GM21825 (cell line): Measurements from ENCODE around the gene BPIFB4.
"Not testable (repeated sequence)": the region's sequence is repeated elsewhere in the genome, so short reads cannot be mapped to it uniquely, and the experiment has no call there.

ENCODE experiments used
- ATAC-seq: cut with Tn5 transposase; IDR thresholded peaks from one replicate; pipeline ENCODE4 v1.9.1; 2021; ENCODE audit warnings: mild to moderate bottlenecking, moderate library complexity; ENCODE audit not compliant: unreplicated experiment

BPIFB4 gene

DNA sequence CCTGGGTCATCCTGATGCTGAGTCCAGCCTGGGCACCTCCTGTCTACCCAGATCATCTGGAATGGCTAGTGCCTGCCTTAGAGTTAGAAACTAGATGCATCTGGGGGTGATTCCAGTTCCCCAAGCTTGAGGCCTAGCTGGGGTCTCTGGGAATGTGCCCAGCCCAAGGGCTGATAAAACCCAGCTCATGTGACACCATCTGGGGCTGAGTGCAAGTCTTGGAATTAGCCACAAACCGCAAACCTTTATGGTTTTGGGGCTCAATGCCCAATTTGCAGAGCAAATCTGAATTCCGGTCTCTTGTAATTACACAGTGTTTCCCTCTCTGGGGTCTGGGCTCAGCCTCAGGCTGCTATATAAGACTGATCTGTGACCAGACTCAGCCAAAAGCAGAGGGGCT is at the start of gene BPIFB4:
TSS of gene BPIFB4 (plus strand) at position 385 of the 400 bp plus-strand sequence. CDS start 1,884 bp downstream, outside the sequence.
- ATAC-seq: no peak

DNA sequence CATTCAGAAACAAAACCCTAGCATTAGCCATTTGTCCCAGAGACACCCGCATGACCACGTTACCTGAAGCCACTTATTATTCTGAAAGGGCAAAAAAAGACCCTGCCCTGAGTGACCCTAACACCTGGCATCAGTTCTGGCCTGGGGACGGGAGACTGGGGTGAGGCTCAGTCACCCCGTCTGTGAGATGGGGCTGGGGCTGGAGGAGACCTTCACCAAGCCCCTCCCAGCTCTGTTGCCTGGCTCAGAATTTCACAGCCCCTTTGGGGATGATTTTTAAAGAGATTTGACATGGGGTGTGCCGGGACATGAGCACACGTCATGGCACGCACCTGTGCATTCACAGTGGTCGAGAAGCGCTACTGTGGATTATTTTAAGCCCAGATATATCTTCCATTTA is 49.4 kb upstream of the BPIFB4 start:
- ATAC-seq: no peak

DNA sequence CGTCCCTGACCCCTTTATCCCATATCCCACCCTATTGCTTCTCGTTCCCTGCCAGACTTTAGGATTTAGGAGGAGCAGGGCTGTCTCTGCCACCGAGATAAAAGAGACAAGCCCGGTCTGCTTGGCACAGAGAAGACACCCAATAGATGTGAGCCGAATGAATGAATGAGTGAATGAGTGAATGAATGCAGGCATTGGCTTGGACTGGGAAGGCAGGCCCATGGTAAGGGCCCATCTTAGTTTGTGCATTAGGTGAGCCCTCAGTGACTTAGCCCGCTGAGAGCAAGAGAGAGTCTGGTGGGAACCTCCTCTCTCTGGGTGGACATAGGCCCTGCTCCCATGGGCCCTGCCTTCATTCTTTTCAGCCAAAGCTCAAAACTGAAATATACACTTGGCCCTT is 48.9 kb upstream of the BPIFB4 start:
- ATAC-seq: no peak

DNA sequence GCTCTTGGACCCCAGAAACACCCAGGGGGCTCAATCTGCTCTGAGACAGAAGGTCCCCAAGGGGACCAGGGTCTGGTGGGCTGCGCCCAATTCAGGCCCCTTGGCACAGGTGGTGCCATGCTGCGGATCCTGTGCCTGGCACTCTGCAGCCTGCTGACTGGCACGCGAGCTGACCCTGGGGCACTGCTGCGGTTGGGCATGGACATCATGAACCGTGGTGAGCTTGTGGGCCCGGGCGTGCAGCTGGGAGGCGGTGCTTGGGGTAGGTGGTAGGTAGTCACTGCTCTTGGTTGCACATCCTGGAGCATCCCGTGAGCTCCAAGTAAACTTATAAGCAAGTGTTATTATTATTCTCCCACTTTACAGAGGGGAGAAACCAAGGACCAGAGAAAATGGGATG is 47.9 kb upstream of the BPIFB4 start, which contains the start of gene BPIFB6:
TSS of gene BPIFB6 (plus strand) at position 118 of the 400 bp plus-strand sequence. CDS start at position 118, 0 bp downstream.
- no peak for ATAC-seq

DNA sequence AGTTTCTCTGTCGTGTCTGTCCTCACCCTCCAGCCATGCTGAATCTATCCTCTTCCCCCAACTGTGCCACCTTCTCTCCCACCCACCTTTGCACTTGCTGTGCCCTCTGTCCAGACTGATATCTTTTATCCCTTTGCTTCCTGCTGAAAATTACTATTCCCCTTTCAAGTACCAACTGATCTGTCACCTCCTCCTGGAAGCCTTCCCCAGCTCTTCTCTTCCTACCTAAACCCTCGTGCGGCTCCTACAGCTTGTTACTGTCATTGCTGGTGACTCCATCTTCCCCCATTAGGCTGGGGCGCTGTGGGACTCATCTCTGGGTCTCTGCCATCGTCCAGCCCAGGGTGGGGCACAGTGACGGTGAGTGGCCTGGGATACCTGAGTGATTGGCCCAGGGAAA is 46.9 kb upstream of the BPIFB4 start:
- no peak for ATAC-seq

DNA sequence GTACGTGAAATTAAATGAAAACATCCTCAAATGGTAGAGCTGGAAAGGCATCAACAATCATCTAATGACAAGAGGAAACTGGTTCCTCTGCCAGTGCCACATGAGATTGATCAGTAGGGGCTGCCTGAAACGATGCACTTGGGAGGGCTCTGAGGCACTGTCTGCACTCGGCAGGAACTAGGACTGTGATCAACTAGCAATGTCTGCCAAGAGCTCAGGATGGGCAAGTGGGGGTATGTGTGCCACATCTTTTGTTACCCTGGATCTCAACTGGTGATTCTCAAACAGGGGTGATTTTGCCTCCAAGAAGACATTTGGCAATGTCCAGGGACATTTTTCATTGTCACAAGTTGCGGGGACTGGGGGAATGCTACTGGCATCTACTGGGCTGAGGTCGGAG is 46.1 kb upstream of the BPIFB4 start:
- ATAC-seq: no peak

DNA sequence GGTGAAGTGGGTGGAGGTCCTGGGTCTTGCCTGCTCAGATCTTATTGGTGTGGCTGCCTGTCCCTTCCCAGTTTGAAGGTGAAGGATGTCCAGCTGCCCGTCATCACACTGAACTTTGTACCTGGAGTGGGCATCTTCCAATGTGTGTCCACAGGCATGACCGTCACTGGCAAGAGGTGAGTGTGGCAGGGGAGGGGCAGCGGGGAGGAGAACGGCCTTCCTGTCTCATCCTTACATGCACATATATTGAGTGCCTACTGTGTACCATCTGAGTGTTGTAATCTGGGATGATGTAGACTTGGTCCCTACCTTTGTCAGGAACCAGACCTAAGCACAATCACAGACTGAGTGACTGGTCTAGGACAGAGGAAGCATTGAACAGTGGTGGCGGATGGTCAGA is 45.3 kb upstream of the BPIFB4 start:
- no peak for ATAC-seq

DNA sequence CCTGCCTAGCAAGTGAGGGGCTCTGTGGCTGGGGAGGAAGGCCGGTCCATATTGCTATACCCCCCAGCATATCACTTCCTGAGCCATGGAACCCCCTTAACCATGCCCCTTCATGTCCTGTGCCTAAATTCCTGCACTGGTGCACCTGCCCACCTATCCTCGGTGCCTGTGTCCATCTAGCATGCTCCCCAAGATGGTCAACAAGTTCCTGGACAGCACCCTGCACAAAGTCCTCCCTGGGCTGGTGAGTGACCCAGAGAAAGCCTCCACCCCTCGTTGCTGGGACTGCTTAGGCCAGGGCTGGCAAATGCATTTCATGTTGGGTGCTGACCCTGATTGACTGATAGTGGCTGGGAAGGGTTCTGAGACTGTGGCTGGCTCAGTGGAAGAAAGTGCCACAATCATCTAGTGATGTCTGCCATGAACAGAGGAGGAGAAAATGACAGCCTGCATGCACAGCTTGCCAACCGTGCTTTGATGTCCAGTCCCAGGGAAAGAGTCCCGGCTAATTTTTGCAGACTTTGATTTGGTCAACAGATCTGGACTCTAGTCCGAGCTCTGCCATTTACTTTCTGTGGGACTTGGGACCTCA is 44.4 kb upstream of the BPIFB4 start:
- no peak for ATAC-seq

DNA sequence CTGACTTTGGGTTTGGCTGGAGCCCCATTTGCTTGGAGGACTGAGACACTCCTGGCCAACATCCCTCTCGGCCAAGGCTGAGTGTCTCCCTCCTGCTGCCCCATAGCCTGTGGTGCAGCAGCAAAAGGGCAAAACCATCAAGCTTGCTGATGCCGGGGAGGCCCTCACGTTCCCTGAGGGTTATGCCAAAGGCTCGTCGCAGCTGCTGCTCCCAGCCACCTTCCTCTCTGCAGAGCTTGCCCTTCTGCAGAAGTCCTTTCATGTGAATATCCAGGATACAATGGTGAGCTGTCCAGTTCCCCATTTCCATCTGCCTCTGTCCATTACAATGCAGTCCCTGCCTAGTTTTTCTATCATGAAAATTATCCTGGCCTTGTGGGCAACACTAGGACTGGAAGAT is 42.0 kb upstream of the BPIFB4 start:
- ATAC-seq: no peak

DNA sequence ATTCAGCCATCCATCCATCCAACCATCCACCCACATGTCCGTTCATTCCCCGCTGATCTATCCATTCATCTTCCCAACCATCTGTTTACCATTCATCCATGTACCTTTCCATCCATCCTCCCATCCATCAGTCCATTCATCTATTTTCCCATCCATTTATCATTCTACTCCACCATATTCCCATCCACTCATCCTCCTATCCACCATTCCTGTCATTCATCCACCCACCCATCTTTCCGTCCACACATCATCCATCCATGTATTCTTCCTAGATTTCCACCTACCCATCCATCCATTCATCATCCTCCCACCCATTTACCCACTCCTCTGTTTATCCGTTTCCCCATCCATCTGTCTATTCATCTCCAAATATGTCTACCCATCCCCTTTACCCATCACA is 41.2 kb upstream of the BPIFB4 start:
- ATAC-seq: no peak

DNA sequence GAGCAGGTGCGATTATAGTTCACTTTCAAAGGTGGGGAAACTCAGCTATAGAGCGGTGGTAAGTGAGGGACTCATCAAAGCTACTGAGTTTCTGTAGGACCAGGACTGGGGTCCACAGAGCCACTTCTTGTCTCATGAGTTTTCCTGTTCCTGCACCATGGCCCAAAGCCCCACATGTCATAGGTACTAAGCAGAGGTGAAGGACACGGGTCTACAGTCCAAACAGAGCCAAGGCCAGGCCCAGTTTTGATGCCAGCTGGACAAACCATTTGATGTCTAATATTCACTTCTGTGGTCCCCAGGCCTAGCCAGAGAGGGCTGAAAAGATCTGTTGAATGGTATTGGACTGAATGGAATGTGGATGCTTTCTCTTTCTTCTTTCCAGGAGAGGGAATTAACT is 37.0 kb upstream of the BPIFB4 start:
- no peak for ATAC-seq

DNA sequence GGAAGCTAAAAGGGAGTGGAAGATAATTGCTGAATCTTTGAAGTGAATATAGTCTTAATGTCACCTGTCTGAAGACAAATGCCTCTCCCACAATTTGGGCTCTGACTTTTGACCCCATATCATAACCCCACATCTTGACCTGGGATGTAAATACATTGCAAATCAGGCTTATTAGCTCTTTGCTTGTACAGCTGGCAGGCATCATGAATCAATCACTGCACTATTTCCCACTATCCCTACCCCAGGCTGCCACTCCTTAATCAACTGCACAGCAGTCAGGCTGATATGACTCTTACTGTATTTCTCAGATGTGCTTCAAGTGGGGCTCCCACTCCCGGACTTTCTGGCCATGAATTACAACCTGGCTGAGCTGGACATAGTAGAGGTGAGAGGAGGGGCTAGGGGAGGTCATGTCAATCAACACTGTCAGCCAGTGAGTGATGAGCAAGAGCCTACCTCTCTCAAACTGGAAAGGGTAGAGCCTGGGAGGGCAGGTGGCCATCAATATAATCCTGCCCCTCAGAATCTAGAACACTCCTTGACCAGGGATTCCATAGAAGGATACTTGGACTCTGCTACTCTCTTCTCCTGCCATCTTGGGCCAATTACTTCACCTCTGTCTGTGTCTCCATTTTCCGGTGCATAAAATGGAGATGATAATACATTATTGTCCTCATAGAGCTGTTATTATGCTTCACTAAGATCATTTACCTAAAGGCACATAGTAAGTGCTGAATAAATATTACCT is 36.3 kb upstream of the BPIFB4 start:
- no peak for ATAC-seq

DNA sequence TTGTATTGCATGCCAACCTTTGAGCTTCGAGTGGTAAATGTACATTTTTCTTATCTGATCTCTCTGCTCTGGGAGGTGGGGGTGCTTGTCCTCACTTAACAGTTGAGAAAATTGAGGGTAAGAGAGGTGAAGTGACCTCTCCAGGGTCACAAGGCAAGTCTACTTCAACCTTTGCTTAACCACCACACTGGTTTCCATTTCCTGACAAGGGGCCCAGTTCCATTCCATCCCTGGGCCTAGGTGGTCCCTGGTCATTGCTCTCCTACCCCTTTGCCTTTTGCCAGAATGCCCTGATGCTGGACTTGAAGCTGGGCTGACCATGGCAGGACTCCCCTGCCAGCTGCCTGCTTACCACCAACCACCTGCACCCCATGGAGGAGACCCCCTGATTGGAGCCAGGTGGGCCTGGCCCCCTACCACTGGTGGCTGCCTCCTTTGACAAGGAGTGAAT is 35.7 kb upstream of the BPIFB4 start:
- ATAC-seq: no peak

DNA sequence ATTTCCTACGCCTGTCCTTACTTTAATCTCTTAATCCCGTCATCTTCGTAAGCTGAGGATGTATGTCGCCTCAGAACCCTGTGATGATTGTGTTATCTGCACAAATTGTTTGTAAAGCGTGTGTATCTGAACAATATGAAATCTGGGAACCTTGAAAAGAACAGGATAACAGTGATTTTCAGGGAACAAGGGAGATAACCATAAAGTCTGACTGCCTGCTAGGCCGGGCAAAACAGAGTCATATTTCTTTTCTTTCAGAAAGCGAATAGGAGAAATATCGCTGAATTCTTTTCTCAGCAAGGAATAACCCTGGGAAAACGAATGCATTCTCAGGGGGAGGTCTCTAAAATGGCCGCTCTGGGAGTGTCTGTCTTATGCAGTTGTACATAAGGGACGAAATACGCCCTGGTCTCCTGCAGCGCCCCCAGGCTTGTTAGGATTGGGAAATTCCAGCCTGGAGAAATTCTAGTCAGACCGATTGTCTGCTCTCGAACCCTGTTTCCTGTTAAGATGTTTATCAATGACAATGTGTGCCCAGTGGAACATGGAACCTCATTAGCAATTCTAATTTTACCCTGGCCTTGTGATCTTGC is 34.2 kb upstream of the BPIFB4 start:
- ATAC-seq: not testable (repeated sequence)

DNA sequence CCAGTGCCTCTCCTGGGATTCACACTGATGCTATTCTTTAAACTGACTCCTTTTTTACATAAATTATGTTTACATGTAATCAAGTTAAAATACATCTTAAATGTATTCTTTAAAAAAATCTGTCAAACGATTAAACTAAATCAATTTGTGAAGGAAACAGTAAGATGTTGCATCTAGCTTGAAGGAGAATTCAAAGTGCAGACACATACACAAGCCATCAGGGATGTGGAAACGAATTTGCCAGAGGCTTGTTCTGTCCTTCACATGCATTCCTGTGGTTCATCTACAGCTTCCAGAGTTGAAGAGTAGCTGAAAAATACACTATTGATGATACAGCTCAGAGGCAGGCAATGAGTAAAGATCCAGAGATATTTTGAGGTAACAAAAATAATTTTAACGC is 33.0 kb upstream of the BPIFB4 start:
- ATAC-seq: no peak

DNA sequence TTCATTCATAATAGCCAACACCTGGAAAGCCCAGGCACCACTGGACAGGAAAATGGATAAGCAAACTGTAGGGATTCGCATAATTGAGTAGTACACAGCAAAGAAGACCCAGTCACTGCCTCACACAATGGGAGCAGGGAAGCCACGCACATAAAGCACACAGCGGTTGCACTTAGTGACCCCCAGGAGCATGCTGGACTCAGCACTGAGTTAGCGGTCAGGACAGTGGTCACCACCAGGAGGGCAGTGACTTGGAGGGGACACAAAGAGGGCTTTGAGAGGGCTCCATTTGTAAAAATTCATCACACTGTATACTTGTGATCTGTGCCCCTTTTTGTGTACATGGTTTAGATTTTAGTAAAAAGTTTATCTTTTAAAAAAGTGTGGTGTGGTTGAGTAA is 28.1 kb upstream of the BPIFB4 start:
- ATAC-seq: no peak

DNA sequence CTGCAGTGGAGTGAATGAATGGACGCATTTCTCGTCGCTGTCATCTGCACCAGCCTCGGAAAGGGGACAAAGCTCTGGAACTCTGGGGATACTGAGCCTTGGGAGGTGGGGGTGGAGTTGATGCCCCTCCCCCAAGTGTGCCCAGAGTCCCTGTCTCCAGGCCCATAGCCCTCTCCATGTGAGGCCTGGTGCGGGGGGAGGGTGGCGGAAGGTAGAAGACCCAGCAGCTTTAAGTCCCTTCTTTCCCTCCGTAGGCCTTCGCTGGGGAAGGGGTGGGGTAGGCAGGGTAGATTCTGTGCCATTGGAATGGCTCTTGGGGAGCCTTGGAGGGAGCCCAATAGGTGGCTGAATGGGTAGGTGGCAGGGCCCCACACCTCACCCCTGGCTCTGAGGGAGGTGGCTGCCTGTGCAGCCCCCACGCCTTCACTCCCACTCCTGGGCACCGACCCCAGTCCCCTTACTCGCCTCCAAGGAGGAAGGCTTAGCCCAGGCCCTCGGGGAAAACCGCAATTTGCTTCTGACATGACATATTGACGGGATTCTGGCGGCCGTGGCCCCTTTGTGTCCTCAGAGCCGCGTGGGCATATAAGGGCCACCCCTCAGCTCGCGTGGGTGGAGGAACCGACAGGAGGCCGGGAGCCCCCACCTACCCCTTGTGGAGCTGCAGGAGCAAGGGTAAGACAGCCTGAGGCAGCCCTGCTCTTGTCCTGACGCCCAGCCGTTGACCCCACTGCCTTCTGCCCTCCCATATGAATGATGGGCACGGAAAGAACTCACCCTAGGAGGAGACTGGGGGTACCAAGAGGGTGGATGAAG is 25.9 kb upstream of the BPIFB4 start, which contains the start of gene BPIFB3:
TSS of gene BPIFB3 (plus strand) at position 613 of the 816 bp plus-strand sequence. CDS start 1,533 bp downstream, outside the sequence.
- no peak for ATAC-seq

DNA sequence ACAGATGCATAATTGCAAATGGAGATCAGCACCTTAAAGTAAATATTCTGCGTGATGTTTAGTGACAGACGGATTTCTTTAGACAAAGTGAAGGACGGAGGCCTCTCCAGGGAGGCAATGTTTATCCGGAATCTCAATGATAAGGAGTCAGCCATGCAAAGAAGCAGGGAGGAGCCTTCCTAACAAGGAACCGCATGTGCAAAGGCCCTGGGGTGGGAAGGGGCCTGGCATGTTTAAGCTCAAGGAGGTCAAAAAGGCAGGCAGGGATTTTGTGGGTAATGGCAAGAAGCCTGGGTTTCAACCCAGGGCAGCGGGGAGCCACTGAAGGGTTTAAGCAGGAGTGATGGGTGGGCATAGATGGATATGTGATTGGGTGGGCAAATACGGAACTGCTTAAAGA is 25.1 kb upstream of the BPIFB4 start:
- no peak for ATAC-seq

DNA sequence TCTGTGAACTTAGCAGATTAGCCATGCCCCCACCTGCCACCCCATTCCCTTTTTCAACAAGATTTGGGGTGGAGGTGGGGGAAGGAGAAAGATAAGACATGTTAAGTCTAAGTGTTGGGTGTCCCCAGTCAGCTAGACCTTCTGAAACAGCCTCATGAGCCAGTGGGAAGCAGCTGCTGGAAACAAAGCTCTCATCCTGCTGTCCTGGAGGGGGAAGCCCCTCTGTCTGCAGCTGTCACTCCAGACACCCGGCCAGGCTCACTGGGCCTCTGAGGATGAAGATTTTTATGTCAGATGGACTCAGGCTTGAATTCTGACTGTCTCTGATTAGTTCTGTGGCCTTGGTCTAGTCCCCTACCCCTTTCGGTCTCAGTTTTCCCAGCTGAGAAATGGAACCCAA is 24.7 kb upstream of the BPIFB4 start:
- ATAC-seq: no peak

DNA sequence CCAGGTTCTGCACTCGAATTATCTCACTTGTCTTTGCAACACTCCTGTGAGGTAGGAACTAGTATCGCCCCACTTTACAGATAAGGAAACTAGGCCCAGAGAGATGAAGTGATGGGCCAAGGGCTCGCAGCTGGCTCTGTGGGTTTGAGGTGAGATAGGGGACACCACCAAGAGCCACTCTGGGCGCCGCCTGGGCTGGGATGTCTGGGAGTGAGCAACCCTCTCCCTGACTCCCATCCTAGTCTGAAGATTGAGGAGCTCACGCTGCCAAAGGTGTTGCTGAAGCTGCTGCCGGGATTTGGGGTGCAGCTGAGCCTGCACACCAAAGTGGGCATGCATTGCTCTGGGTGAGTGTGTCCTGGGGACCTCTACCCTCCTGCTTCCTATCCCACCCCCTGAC is 20.3 kb upstream of the BPIFB4 start:
- no peak for ATAC-seq

DNA sequence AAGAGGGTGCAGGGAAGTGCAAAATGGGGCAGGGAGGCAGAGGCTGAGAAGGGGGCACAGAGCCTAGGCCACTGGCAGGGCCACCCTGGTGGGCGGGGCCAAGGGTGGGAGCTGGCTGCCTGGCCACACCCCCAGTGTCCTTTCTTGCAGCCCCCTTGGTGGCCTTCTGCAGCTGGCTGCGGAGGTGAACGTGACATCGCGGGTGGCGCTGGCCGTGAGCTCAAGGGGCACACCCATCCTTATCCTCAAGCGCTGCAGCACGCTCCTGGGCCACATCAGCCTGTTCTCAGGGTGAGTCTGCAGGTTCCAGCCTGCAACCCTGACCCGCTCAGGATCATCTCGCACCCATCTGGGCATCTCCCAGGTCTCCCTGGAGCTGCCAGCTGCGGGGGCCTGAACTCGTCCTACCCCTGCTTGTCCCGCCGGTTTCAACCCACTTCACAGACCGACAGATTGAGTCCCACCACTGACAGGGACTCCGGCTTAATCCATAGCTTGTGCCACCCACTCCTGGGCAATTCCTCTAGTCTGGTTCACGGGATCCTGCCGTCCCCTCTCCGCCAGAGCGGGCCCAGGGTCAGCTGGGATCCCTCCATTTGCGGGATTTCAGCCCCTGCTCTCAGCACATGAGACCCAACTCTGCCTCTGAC is 19.6 kb upstream of the BPIFB4 start:
- no peak for ATAC-seq
